GM18867 (cell line): ENCODE results near the gene C1QTNF6.
A peak's percentile ranks its signal among the peaks of the same experiment; 100 is the strongest.
"Not testable (repeated sequence)": the region's sequence is repeated elsewhere in the genome, so short reads cannot be mapped to it uniquely, and the experiment has no call there.

Source experiments
- ATAC-seq: cut with Tn5 transposase; IDR thresholded peaks from one replicate; pipeline ENCODE4 v1.9.1; 2021; ENCODE audit warnings: mild to moderate bottlenecking, moderate library complexity; ENCODE audit not compliant: unreplicated experiment

The C1QTNF6 gene

DNA sequence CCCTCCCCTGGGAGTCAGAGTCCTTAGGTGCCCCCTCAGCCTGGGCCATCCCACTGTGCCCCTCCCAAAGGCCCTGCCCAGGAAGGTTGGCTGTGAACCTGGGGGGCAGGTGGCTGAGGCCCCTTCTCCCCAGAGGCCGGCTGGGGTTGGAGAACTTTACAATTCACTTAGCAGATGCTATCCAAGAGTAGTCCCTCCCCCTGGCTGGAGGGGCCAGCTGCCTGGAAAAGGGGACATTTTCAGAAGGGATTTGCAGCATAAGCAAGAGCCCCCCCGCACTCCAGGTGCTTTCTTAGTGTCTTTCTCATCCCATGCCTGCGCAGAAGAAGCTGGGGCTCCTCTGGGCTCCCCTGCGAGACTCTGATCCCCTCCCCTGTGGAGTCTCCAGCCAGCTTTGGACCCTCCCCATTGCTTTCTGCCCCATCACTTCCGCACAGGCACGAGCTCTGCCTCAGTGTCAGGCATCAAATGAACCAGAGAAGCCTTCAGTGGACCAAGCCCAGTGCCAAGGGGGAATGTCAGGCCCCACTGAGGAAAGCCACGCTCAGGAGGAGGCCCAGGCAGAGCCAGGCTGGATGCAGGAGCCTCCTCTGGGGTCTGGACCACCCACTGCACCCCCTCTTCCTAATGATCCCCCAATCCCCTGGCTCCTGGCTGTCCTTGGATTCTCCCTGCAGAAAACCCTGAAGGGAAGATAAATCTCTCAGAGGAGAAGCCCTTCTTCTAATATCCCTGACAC, 20.5 kb upstream of the C1QTNF6 start:
- ATAC-seq = no peak

DNA sequence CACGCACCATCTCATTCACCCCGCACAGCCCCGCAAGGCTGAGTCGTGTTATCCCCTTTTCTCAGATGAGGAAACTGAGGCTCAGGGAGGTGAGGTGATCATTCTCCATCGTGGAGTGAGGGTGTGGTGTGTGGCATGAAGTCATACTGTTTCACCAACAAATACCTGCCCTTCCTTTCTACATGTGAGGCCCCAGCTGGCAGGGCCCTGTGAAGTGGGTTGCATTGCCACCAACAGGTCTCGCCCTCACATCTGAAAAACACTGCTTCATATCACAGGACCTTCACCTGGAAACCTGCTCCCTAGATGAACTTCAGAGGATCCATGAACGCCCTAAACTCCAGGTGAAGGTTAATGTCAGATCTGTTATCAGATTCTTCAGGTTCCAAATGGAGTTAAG, 19.9 kb upstream of the C1QTNF6 start:
- no peak for ATAC-seq

DNA sequence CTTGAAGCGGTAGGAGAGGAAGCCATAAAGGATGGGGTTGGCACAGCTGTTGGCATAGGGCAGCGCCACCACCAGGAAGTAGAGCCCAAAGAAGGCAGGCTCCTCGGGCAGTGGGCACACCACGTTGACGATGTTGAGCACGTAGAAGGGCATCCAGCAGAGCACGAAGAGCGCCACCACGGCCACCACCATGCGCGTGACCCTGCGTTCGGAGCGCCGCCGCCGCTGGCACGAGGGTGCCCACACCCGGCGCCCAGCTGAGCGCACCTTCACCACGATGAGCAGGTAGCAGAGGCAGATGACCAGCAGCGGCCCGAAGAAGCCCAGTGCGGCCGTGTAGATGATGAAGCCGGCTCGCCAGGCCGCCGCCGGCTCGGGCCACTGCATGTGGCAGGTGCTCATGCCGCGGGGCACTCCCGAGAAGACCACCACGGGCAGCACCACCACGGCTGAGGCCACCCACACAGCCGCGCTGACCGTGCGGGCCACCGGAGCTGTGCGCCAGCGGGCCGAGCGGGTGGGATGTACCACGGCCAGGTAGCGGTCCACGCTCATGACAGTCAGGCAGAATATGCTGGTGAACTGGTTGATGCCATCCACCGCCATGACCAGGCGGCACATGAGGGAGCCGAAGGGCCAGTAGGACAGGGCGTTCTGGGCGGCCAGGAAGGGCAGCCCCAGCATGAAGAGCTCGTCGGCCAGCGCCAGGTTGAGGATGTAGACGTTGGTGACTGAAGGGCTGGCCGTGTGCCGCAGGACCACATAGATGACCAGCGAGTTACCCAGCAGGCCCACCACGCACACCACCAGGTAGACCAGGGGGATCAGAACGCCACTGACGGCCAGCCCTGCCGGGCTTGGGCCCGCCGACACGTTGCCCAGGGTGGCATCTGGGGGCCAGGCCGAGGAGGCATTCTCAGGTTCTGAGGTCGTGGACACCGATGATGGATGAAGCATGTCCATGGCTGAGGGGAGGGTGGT, 19.1 kb upstream of the C1QTNF6 start:
- ATAC-seq = no peak

DNA sequence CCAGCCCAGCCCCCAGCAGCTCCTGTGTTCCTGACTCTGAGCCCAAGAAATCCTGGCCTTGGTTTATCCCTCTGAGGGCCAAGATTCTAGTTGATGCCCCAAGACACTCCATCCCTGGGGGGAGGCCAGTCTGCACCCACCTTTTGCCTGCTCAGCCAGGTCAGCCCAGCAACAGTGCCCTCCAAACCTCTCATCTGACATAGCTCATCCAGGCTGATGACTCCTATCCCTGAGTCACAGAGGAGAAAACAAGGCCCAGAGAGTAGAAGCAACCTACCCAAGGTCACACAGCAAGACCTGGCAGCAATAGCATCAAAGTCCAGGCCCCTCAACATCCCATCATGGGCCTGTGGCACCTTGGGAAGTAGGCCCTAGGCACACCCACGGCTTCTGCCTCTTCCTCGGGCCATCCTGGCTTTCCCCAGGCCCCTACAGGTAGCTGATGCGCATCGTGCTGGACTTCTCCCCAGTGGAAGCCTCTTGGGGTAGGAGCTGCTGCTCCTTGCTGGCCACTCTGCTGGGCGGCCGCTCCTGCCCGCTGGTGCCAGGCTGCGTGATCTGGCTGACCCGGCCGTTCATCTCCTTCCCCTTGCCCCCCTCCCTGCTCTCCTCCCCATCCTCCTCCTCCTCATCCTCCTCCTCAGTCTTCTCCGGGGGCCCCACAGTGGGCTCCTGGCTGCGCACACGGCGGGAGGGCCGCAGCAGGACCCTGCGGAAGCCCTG, 18.2 kb upstream of the C1QTNF6 start:
- ATAC-seq = no peak

DNA sequence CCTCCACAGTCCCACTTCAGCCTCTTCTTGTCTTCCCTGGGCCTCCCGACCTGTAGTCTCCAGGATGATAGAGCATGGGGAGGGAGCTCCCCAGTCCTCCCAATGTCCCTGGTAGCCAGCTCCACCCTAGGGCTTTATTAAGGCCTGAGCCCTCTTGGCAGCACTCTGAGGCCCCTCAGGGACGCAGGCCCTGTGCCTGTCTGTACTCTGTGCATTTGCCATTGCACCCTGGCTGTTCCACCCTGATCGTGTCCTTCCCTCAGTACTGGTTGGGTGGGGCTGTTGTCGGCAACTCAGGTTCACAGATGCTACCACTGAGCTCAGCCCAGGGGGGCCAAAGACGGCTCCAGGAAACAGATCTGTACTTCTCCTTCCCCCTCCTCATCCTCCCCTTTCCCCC, 17.0 kb upstream of the C1QTNF6 start:
- ATAC-seq = no peak

DNA sequence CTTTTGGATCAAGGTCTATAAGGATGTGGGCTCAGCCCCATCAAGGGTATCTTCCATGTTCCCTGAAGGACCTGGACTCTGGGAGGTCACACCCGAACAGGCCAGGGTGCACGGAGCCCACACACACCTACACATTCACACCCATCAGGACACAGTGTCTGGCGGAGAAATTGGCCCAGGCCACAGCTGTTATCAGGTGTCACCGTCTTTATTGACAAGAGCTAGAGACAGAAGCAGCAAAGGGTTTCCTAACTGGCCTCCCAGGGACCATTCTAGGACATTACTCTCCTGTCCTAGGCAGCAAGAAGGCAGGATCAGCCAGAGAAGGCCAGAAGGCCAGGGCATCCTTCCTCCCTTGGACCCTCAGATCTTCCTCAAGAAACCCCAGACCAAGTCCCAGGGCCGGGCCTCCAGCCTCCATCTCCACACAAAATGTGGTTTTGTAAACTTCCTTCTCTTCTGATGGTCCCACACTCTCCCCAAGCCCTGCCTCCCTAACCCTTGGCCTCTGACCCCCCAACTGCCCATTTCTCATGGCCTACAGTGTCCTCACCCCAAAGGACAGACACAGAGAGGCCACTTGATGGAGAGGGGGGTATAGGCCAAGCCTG, 16.1 kb upstream of the C1QTNF6 start:
- no peak for ATAC-seq

DNA sequence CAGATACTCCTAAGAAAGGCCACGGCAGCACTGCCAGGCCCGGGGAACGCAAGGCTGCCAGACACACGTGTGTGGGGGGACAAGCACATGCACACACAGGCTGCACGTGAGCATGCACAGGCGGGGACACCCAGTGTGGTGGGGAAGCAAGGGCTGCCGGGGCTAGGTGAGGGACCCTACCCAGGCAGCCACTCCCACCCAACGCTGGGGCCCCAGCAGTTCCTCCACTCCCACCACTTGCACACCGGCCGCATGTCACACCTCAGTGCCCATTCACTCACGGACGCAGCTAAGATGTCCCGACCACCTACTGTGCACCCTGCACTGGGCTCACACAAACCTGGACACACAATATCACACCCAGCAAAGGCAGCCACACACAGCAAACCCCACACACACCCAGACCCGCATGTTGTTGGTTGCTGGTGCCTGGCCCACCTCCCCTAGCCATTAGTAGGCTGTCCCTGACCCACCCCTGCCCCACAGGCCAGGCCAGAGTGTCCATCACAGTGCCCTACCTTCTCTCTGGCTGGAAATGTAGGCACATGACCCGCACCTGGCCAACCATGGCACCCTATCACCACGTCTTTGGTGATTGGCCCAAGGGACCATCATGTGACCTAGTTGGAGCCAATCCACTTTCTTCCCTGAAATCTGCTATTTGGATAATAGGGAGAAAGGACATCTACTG, 15.5 kb upstream of the C1QTNF6 start:
- no peak for ATAC-seq

DNA sequence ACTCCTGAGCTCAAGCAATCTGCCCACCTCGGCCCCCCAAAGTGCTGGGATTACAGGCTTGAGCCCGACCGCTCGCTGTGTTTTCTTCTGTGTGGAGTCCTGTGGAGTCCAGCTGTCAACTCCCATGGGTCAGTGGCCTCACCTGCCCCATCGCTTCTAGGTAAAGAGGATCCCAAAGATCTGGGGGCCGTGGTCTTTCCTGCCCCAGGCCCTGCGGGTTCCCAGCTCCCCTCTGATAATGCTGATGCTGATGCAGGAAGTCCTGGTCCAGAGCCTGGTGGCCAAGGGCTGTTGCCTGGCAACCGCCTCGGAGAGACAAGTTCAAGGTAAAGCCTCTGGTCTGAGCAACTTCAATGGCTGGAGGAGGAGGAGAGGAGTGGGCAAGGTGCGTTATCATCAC, 14.7 kb upstream of the C1QTNF6 start:
- no peak for ATAC-seq

DNA sequence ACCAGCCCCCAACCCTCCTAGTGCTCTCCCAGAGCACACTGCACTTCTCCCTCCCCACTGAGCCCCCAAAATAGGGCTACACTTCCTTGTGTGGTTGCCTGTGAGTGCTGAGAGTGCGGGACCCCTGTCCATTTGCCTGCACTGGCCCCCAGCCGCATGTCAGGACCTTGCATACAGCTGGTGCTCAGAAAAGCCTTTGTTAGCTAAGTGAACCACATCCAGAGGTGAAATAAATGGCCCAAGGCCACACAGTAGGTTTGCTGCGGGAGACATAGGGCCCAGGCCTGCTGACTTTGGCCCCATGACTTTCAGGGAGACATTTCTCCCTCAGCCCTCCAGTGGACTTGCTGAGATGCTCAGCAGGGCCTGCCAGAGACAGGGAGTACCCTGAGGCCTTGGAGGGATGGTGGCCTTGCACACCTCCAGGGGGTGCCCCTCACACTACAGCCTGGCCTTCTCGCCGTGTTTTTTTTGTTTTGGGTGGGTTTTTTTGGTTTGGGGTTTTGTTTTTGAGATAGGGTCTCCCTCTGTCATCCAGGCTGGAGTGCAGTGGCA, 14.0 kb upstream of the C1QTNF6 start:
- ATAC-seq = no peak

DNA sequence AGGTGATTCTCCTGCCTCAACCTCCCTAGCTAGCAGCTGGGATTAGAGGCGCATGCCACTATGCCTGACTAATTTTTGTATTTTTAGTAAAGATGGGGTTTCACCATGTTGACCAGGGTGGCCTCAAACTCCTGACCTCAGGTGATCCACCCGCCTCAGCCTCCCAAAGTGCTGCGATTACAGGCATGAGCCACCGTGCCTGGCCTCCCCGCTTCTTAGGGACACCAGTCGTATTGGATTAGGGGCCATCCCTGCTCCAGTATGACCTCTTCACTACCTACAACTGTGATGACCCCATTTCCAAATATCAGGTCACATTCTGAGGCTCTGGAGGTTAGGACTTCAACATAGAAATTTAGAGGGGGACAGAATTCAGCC, 13.4 kb upstream of the C1QTNF6 start:
- ATAC-seq = not testable (repeated sequence)

DNA sequence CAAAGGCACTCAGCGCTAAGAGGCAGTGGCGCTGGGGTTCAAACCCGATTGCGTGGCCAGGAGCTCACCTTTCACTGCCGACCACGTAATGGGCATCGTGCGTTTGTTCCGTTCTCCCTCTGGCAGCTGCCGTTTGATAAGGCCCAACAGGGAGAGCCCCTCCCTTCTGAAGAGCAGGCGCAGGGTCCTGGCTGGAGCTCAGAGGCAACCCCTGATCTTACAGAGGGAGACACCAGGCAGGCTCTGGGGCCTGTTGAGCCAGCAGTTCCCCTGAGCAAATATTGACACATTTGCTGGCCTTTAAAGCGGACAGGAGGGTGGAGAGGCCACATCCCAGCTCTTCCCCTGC, 11.7 kb upstream of the C1QTNF6 start:
- ATAC-seq = peak; percentile 10

DNA sequence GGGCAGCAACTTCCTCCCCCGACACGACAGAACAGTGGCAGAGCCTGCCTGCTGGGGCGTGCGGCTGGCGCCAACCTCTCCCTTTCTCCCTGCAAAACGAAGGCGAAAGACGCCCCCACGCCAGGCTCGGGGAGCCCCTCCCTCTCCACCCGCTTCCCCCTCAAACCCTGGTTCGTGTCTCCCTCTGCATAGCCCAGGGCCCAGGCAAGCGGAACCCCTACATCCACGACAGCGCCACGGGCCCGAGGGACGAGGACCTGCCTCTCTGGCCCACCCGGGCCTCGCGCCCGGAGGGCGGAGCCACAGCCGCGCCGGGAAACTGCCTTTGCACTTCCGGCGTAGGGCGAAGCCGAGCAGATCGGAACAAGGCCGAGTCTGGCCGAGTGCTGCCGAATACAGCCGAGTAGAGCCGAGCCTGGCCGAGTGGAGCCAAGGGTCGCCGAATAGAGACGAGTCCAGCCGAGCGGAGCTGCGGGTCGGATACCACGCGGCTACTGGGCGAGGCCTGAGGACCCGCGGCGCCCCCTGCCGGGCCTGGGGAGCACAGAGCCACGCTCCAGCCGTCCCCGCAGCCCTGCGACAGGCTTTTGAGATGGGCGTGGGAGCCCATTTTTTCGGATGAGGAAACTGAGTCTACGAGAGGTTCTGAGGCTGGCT, 11.2 kb upstream of the C1QTNF6 start:
- ATAC-seq = peak; percentile 91

DNA sequence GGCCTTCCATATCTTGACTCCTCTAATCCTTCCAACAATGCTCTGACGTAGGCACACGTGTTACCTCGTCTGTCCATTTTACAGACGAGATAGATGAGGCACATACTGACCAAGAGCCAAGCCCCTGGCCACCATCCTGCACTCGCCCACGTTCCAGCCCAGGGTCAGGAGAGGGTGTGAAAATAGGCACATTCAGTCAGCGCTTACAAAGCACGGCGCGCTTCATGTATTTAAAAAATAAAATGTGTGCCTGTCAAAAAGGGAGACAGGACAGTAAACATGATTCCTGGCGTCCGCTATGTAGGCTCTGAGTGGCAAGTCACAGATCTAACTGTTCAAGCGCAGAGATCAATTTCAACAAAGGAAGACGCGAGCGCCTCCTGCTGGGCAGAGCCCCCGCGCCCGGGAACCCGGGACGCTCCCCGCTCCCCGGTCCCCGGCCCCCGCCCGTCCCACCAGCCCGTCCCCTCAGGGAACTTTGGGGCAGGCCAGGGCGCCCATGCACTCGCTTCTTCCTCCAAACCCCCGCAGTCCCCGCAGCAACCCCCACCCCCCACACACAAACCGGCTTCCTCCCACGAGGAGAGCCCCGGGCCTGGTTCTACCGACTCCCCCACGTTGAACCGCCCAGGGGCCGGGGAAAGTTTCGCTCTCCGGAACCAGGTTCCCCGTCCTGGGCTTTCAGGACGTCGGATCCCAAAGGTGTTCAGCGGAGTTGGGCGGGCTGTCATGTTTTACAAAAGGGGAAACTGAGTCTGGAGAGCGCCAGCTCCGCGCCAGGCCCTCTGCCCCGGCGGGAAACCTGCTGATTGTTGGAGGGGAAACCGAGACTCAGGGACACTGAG, 10.4 kb upstream of the C1QTNF6 start:
- ATAC-seq = no peak

DNA sequence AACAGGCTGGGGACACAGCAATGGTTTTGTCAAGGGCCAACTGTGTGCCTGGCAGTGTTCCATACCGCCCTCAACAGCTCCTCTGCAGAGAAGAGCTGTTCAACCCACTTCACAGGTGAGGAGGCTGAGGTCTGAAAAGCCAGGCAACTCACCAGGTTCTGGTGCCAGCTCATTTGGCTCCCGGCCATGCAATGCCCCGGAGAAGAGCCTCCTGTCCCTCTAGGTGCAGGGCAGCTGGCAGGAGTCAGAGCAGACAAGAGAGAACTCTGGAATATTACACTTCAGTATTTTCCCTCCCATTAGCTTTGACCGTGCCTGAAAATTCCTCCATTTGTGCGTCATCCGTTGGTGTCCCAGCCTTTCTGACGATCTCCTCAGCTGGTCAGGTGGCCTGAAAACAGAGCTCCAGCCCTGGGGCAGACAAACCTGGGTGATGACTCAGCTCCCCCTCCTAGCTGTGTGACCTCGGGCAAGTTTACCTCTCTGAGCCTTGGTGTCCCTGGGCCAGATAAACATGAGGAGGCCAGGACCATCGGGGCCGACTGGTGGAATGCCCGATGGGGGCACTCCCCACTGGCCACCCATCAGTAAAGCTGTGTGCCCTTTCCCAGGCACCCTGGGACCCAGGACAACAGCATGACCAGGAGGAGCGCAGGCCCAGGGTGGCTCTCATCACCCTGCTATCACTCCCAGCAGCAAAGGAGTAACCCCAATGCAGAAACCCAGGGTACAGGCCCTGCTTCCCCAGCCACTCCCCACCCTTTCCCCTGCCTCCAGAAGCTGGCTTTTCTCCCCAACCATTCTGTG, 9.6 kb upstream of the C1QTNF6 start:
- ATAC-seq = no peak

DNA sequence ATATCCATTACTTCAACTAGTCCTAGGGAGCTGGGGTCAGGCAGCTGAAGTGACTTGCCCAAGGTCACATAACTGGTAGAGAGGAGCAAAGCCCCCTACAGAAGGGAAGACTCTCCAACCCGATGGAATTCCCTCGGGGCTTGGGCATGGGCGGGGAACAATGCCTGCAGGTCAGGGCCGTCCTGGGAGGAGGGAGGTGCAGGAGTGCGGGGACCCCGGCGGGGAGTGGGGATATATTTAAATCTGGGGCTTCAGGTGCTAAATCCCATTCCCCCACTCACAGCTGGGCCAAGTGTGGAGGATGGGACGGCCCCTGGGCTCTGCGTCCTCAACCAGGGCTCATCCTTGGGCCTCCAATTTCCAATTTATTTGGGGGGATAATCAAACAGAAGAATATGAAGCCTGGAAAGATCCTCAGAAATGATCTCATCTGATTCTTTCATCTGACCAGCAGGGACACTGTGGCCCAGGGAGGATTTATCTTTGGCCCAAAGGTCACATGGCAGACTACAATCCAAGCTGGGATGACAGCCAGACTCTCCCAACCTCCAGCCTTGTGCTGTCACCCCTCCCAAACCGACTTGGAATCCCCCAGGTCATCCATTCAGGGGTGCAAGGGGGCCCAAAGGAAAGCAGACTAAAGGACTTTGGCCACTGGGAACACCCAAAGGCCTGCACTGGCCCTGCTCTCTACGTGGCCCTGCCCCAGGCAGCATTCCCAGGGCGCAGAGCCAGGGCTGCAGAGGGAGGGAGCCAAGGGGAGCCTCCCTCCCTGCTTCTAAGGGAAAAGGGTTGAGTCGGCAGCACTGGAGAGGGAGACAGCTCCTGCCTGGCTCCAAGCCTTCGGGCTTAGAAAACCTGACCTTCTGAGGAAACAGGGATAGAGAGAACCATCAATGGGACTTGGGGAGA, 8.7 kb upstream of the C1QTNF6 start:
- no peak for ATAC-seq

DNA sequence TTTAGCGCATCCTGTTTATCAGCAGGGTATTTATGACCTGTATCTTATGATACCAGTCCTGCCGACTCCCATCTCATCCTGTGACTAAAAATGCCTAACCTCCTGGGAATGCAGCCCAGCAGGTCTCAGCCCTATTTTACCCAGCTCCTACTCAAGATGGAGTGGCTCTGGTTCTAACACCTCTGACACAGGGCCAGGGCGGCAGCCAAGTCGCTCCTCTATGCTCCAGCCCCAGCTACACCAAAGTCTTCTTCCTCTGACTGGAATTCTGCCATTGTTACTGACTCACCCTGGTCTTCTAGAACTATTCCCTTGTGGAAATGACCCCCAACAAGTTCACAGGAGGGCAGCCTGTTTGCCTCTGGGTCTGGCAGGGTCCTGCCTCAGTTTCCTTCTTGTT, 7.9 kb upstream of the C1QTNF6 start:
- no peak for ATAC-seq

DNA sequence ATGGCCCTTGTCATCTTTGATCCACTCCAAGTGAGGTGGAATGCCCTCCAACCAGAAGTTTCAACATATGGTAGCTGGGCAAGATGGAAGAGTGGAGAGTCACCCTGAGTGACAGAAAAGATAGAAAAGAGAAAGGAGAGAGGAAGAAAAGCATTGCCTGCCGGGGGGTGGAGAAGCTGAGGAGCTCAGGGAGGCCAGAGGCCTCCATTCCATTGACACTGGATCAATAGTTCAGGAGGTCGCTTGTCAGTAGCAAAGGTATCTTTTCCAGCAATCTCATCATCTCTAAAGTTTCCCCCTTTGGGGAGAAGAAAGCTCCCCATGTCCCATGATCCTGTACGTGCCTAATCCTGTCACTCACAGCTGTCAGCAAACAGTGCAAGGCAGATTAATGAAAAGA, 6.7 kb upstream of the C1QTNF6 start:
- ATAC-seq = no peak
